NCI-H1105 (cell line): ENCODE measurements around the gene POLD4.
A peak's percentile ranks its signal among the peaks of the same experiment; 100 is the strongest.
"Not testable (repeated sequence)": the region's sequence is repeated elsewhere in the genome, so short reads cannot be mapped to it uniquely, and the experiment has no call there.

ENCODE experiments used
- DNase-seq: peaks from one replicate; lab custom pipeline; 2025; lab: John Stamatoyannopoulos, UW

The POLD4 gene

DNA sequence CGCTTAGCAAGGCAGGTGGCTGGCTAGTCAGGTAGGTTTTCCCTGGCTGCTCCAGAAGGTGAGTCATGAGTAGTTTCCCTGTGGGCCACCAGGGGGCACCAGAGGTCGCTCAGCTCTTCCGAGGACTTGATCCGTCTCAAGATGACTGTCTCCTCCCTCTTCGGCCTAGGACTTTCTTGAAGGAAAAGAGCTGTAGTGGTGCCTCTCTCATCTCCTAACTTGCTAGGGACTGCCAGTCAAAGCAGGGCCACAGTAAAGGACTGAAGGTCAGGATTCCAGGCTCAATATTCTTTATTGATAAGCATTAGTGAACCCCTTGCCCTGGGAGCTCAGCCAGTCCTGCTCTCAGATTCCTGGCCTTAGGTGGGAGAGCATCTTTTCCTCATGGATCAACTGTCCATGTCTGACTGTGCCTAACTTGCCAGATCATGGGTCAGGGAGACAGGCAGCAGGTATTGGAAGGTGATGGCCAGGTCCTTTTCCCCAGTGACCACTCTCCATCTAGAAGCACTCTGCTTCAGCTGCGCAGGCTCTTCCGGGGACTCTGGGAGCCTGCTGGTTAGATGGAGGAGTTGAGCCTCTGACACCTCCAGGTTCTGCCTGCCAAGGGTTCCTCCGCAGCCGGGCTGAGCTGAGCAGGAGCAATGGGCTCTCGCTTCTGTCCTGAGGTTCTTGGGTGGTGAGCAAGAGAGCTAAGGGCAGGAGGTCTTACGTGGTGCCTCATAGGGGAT, 1.9 kb downstream of the POLD4 start:
- DNase-seq, result peak; percentile 56

DNA sequence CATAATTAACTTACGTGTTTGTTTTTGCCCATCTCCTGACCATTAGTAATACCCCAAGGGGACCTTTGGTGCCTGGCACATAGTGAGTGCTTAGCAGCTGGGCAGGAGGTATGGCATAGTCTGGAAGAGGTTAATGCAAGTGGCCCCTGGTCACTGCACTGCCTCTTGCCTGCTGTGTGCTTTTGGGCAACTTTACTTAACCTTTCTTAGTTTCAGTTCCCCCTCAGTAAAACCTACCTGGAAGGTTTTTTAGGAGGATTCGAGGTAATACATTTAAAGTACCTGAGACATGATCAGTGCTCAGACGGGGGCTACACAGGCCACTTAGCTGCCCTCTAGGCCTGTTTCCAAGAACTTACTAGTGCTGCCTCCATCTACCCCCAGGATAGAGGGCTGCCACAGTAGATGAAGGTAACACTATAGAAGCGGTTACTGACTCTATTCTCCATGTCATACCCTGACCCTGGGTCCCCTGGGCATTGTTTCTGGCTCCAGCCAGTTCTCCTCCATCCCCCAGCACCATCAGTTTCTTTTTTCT, 3.3 kb downstream of the POLD4 start:
- no peak for DNase-seq

DNA sequence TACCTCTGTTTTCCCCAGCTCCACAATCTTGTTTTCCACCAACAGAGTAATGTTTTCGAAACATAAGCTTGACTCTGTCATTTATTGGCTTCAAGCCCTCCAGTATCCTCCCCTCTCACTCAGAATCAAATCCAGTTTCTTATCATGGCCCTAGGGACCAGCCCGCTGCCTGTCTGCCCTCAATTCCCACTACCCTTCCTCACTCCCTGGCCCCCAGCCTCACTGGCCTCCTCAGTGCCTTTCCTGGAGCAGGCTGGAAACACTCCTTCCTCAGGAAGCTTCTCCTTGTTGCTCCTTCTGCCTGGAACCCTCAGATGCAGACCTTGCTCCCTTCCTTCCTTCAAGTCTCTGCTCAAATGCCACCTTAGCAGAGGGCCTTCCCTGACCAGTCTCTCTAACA, 3.9 kb downstream of the POLD4 start:
- no peak for DNase-seq

DNA sequence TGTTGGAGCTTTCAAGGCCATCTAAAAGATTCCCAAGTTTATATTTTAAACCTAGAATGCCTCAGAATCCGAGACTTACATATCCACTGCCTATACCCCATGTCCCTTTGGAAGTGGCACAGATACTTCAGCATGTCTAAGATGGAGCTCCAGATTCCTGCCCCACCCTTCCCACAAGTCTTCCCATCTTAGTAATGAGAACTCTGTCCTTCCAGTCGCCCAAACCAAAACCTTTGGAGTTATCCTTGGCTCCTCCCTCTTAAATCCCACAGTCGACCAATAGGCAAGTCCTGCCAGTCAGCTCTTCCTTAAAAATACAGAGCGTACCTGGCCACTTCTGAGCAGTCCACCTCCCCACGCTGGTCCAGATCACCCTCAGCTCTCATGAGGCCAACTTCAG, 4.3 kb downstream of the POLD4 start:
- DNase-seq, result no peak

DNA sequence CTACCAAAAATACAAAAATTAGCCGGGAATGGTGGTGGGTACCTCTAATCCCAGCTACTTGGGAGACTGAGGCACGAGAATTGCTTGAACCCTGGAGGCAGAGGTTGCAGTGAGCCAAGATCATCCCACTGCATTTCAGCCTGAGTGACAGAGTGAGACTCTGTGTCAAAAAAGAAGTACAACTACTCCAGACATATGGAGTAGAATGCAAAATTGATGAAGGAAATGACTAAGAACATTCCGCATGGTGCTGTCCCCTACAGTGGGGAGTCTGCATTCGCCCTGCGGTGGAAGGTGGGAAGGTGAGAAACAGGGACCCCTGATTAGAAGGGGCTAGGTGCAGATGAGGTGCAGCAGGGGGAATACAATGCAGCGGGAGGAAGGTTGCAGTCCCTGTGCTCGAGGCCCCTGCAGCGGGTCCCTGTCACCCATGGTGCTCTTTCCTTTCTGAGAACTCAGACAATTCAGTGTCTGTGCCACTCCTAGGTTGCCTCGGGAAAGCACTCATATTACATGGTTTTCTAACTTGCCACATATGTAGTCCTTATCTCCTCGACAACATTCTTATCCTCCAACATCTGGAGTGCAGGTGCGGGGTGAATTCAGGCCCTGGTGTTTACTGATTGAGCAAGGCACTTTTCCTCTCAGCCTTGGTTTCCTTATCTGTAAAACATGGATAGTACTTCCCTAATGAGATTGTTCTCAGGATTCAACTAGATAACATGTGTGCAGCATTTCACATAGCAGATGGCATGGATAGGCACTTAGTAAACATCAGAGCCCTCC, 5.2 kb downstream of the POLD4 start:
- DNase-seq, result no peak

DNA sequence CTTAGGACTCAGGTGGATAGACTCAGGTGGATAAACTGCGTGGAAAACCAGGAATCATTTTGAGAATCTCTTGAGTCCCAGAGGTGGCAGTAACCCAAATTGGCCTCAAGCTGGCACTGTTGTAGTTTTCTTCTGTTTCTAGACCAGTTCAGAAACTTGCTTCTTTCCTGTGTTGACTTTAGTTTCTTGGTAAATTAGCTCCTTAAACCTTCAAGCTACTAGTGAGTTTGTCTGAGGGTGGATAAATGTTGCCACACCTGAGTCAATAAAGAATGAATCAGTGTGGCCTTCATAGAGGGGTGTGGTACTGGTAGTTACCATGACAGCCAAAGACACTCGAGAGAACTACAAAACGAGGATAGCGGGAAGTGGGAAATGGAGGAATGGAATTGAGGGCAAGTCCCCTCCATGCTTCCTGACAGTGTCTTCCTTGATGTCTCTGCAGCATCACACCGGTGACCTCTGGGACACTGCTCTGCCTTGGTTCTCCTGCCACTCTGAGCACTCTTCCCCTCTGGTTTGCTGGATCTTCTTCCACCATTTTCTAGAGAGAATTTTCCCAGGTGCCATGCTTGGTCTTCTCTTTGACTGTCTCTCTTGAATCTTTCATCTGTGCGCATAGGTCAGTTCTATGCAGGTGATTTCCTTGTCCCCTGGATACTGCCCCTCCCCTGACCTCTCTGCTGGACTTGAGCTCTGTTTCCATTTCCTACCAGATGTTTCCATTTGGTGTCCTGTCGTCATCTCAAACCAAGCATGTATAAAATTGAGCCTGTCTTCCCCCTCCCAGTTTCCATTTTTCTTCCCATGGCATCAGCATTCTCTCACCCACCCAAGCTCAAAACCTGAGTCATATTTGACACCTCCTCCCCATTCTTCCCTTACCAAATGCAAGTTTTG, 7.2 kb downstream of the POLD4 start:
- no peak for DNase-seq

DNA sequence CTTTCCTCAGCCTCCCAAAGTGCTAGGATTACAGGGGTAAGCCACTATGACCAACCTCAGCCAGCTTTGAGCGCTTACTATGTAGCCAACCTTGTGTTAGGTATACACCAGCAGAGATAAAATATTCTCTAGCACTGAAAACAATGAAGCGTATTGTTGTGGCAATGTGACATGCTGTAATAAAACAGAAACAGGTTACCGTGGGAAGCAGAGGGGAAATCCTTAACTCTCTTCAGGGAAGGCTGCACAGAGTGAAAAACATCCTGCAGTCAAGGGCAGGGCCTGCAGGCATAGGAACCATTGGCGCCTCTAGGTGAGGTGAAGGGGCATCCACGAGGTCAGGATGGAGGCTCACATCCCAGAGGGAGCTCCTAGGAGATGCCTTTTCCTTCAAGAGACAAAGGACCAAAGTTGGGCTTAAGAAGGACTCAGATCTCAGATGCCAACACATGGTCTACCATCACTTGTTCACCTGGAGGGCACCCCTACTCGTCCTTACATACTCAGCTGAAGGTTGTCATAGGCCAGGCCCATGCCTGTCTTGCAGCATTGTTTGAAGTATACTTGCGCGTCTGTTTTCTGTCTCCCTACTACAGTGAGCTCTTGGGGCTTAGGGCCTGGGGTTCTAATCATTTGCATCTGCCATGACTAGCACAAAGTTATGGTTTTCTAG, 8.0 kb downstream of the POLD4 start:
- DNase-seq, result no peak

DNA sequence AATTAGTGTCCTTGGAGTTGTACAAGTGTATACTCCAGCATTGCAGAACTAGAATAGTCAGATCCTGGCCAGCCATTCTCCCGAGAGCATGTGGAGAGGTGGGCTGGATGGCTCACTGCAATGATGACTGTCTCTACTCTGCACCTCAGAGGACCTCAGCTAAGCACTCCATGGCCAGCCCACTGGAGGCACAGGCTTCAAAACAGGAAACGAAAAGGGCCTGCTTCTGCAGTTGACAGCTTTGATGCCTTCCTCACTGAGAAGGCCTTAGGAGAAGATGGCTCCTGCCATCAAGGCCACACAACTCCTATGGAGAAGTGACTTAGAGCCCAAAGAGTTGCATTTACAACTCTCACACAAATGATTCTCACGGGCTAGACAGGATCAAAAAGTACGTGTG, 9.1 kb downstream of the POLD4 start:
- DNase-seq, result no peak

DNA sequence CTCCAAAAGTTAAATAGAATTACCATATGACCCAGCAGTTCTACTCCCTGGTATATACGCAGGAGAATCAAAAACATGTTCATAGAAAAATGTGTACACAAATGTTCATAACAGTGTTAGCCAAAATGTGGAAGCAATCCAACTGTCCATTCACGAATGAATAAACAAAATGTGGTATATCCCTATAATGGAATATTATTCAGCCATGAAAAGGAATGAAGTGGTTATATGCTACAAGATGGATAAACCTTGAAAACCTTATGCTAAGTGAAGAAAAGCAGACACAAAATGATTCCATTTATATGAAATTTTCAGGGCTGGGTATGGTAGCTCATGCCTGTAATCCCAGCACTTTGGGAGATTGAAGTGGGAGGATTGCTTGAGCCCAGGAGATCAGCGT, 16.1 kb downstream of the POLD4 start:
- DNase-seq, result no peak

DNA sequence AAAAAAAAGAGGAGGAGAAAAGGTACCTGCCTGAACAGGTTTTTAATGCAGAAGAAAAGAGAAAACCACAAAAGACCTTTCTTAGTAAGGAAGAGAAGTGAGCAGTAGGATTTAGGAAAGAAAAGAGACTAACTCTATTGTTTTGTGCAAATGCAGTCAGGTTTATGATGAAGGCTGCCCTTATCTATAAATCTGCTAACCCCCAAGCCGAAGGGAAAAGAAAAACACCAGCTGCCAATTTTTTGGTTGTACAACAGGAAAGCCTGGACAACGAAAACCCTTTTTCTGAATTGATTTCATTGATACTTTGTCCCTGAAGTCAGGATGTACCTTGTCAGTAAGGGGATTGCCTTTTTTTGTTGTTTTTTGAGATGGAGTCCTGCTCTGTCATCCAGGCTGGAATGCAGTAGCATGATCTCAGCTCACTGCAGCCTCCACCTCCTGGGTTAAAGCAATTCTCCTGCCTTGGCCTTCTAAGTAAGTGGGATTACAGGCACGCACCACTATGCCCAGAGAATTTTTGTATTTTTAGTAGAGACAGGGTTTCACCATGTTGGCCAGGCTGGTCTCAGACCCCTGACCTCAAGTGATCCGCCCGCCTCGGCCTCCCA, 21.2 kb downstream of the POLD4 start:
- DNase-seq, result no peak

DNA sequence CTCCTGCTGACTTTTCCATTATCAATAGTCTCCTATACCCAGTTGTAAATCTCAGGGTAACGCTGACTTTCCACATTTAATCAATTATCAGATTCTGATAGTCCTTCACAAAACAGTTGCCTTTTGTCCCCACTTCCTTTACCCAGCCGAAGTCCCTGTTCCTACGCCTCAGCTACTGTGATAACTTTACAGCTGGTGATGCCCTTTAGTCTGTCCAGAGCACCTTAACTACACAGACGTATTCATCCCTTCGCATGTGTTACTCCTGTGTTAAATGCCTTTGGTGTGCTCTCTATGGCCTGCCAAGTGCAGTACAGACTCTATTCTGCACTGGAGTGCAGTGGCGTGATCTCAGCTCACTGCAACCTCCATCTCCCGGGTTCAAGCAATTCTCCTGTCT, 29.8 kb downstream of the POLD4 start:
- DNase-seq, result no peak

DNA sequence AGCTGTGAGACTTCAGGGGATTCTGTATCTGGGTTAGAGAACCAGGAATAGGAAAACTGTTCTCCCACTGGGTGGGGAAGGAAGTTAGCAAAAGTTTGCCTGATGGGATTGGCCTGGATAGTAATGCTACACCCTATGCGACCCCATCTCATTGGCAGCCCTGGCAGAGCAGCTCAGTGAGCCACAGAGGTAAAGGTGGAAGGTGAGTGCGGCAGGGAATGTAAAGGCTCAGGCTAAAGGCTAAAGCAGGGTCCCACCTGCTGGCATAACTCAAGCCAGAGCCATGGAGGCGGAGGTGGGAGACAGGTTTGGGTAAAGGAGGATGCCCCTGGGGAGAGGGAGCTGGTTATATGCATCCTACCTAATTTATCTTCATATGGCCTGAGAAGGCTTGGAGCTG, 31.3 kb downstream of the POLD4 start:
- no peak for DNase-seq

DNA sequence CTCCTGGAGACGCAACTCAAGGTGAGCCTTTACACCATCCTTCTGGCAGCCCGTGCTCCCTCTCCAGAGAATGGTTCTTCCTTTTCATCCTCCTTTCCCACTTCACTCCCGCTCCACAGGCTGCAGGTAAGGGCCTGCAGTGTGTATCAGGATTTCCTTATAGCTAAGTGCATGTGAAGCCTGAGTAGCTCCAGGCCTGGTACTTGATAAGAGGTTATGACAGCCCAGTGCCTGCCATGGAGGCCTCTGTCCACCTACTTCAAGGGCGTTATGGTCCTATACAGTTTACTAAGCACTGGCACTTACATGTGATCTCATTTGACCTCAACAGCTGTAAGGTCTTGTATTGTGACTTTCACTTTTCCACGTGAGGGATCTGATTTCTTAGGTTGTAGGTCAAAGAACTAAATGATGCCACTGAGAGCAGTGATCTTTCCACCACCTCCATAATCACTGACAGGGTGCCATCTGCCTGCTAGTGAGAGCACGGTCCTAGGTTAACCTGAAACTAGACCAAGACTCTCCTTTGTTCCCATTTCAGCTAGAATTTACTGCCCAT, 32.0 kb downstream of the POLD4 start:
- no peak for DNase-seq

DNA sequence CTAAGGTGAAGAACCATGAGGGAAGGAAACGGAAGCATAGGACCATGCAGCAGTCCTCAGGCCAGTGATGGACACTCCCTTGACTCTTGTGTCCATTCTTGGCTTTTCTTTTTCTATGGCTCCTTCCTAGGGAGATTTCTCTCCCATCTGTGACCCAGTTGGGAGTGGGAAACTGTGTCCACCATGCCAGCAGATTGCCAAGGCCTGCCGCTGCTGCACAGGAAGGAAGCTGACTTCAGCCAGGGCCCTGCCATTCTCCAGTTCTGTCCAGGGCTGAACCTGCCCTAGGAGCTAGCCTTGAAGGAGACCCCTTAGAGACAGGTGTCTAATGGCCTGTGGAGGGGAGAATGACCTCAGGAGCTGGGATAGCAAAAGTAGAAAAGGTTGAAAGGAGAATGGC, 32.7 kb downstream of the POLD4 start:
- DNase-seq, result no peak

DNA sequence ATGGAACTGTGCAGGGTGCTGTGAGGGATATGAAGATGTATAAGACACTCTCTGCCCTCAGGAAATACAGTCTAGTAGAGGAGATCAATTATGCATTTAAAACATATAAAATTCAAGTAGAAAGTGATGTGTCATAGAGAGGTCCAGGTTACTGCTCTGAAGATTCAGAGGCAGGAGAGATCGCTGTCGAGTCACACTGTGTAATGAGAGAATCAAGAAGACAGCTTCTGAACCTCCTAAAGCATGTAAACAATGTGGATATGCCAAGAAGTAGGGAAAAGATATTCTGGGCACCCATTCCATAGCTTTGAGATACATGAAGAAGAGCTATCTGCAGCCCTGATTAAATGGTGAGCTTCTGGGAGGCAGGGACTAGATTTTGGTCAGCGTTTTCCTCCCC, 33.3 kb downstream of the POLD4 start:
- DNase-seq, result no peak

DNA sequence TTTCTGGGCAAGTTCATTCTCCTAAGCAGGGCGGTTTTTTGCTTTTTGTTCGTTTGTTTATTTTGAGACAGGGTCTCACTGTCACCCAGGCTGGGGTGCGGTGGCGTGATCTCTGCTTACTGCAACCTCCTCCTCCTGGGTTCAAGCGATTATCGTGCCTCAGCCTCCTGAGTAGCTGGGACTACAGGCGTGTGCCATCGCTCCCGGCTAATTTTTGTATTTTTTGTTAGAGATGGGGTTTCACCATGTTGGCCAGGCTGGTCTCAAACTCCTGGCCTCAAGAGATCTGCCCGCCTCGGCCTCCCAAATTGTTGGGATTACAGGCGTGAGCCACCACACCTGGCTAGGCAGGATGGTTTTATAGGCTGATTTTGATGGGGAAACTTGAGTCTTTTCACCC, 34.5 kb downstream of the POLD4 start:
- DNase-seq, result not testable (repeated sequence)

DNA sequence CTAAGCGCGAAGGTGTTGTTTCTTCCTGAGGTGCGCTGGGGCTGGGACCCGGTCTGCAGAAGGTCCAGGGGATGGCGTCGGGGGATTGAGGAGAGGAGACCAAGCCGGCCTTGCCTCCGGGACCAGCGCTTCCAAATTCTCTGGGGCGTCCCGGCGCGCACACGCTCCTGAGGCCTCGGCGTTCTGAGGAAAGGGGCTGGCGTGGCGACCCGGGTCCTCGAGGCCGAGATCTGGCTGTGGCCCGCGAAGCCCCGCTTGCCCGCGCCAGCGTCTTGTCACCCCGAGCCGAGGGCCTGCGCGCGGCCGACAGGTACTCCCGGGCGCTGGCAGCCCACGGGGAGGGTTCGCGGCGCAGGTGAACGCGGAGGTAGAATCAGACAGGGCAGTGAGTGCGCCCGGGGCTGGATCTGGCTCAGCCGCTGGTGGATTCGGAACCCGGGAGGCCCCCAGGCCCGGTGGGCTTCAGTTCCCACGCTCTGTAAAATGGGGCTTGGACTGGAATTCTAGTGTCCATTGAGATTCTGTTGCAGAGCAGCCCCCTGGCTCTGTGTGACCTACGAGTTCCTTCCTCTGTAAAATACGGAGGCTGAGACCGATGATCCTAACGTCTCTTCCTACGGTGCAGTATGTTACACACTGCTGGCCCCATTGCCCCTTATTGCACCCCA, 35.3 kb downstream of the POLD4 start:
- peak; percentile 52 for DNase-seq

DNA sequence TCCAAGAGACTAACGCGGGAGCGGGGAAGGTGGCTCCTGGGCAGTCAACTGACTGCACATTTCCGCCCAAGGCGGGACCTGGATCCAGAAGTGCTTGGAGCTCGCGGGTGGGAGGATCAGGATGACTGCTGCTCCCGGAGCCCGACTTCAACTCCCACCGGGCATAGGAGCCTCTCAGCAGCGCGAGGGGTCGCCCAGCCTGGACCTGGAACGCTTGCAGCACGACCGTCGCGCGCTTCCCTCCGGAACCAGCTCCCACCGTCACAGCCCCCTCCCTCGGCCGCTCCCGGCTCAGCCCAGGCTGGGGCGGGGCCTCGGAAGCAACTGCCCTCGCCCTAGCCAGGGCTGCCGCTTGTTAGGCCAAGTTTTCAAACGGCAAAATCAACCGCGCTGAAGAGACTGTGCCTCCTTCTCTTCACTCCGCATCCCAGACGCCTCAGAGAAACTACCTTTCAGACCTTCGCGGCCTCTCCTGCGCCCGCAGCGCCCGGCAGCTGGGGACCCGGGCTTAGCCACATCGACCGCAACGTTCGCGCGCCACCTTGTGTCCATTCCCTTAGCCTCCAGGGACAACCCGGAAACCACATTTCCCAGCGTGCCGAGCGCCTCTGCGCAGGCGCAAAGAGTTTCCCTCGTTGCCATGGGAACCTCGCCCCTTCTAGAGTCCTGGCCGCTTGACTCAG, 36.0 kb downstream of the POLD4 start:
- peak; percentile 98 for DNase-seq

DNA sequence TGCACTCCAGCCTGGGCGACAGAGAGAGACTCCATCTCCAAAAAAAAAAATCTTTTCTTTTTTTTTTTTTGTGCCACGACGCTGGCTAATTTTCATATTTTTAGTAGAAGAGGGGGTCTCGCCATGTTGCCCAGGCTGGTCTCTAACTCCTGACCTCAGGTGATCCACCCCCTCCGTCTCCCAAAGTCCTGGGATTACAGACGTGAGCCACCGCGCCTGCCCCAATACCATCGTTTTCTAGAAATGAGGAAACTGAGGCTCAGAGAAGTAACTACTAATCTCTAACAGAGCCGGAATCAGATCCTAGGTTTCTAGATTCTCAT, 36.5 kb downstream of the POLD4 start:
- DNase-seq, result no peak

DNA sequence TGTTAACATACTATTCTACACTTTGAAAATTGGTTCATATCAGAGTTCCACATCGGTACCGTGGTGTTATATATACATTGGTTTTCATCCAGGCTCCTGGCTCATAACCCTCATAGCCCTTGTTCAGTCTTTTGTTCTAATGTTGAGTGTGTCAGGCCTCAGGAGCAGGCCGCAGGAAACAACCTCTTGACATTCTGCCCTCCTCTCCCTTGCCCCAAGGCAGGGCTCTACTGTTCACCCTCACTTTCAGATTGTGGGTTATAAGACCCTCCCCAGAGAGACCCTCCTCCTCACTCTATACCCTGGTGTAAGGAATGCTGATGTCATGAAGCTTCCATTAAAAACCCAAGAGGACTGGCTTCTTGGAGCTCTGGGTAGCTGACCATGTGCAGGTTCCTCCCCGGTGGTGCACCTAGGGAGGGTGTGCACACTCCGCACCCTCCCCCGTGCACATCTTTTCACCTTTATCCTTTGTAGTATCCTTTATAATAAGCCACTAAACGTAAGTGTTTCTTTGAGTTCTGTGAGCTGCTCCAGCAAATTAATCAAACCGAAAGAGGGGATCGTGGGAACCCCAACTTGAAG, 37.9 kb downstream of the POLD4 start:
- no peak for DNase-seq
